BE2C (cell line): Measurements from ENCODE around the gene XNDC1N.
A peak's percentile ranks its signal among the peaks of the same experiment; 100 is the strongest.
"Not testable (repeated sequence)": the region's sequence is repeated elsewhere in the genome, so short reads cannot be mapped to it uniquely, and the experiment has no call there.

Experiments
- DNase-seq: peaks from one replicate; pipeline ENCODE4 v3.0.0-alpha.2; 2020
- H3K27me3 ChIP-seq: fragments of 250-450 bp; sonication (Bioruptor Pico); 2 replicates; pipeline ENCODE4 v1.5.1; 2020; ENCODE audit warnings: mild to moderate bottlenecking
- H3K36me3 ChIP-seq: fragments of 250-450 bp; sonication (Bioruptor Pico); 2 replicates; pipeline ENCODE4 v1.5.1; 2020; ENCODE audit warnings: mild to moderate bottlenecking
- H3K4me1 ChIP-seq: fragments of 250-450 bp; sonication (Bioruptor Pico); 2 replicates; pipeline ENCODE4 v1.5.1; 2020
- H3K4me3 ChIP-seq: 2 replicates; pipeline ENCODE4 v1.5.1; 2011; ENCODE audit warnings: low read depth, low read length
- H3K9me3 ChIP-seq: fragments of 250-450 bp; sonication (Bioruptor Pico); 2 replicates; pipeline ENCODE4 v1.5.1; 2020
- CTCF ChIP-seq: IDR thresholded peaks from 2 replicates; pipeline ENCODE4 v1.5.1; 2012; ENCODE audit warnings: mild to moderate bottlenecking, low read depth, low read length

XNDC1N gene

DNA sequence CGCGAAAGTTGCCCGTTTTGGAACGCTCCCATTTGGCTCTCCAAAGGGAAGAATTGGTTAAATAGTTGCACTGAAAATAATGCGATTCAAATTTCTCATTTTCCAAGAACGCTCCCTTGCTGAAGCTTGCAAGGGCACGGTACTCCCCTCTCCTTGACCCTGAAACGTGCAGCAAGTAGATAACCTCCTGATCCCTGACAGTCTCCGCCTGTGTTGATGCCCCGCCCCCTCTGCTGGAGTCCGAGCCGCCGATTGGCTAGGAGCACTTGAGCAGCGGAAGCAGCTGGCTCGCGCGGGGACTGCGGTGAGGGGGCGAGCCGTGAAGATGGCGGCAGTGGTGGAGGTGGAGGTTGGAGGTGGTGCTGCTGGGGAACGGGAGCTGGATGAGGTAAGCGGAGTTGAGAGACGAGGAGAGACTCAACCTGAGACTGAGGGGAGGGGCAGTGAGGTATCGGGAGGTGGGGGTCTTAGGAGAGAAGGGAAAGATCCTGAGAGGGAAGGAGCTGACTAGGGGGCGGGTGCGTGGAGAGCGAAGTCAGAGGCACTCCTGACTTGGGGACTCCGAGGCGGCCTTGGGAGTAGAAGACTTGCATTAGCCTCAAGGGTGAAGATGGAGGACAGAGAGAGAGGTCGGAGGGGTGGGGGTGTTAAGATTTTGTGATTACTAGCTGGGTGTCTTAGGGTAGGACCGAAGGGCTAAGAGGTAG lies 496 bp upstream of the XNDC1N start, which contains the start of gene RNF121:
RNF121 (plus strand) TSS at position 310 of the 707 bp plus-strand sequence; CDS start at position 326, 16 bp downstream.
- H3K4me1 ChIP-seq = no peaks in the 10 kb centered on the region
- TF ChIP-seq CTCF = no peak
- peak; percentile 99 for DNase-seq
- no peaks in the 10 kb centered on the region for H3K27me3 ChIP-seq
- peak within 1 kb of the TSS; percentile 93 for H3K4me3 ChIP-seq
- H3K9me3 ChIP-seq = no peaks in the 10 kb centered on the region
- H3K36me3 ChIP-seq = peaks cover 3% of the 10 kb centered on the region; the same call in 1 of the 2 replicates

GRCh38 chr11:71917646-71918140 lies 10.7 kb downstream of the XNDC1N start:
- no peaks in the 10 kb centered on the region for H3K9me3 ChIP-seq
- H3K4me1 ChIP-seq = no peaks in the 10 kb centered on the region
- TF ChIP-seq CTCF = no peak
- no peaks in the 10 kb centered on the region for H3K27me3 ChIP-seq
- DNase-seq = no peak
- no peak overlapping the region for H3K4me3 ChIP-seq
- peaks cover 14% of the 10 kb centered on the region for H3K36me3 ChIP-seq

DNA sequence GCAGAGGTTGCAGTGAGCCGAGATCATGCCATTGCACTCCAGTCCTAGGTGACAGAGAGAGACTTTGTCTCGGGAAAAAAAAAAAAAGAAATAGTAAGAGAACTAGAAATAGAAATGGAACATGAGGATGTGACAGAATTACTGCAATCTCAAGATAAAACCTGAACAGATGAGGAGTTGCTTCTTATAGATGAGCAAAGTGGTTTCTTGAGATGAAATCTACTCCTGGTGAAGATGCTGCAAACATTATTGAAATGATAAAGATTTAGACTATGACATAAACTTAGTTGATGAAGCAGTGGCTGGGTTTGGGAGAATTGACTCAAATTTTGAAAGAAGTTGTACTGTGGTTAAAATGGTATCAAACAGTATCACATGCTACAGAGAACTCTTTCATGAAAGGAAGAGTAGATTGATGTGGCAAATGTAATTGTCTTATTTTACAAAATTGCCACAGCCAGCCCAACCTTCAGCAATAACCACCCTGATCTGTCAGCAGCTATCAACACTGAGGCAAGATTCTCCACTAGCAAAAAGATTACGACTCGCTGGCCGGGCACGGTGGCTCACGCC lies 13.7 kb downstream of the XNDC1N start:
- Histone ChIP-seq H3K4me1 (no peaks in the 10 kb centered on the region), H3K9me3 (no peaks in the 10 kb centered on the region), H3K27me3 (no peaks in the 10 kb centered on the region), H3K36me3 (peaks cover 9% of the 10 kb centered on the region), H3K4me3 (no peak overlapping the region)
- DNase-seq = no peak
- no peak for TF ChIP-seq CTCF

DNA sequence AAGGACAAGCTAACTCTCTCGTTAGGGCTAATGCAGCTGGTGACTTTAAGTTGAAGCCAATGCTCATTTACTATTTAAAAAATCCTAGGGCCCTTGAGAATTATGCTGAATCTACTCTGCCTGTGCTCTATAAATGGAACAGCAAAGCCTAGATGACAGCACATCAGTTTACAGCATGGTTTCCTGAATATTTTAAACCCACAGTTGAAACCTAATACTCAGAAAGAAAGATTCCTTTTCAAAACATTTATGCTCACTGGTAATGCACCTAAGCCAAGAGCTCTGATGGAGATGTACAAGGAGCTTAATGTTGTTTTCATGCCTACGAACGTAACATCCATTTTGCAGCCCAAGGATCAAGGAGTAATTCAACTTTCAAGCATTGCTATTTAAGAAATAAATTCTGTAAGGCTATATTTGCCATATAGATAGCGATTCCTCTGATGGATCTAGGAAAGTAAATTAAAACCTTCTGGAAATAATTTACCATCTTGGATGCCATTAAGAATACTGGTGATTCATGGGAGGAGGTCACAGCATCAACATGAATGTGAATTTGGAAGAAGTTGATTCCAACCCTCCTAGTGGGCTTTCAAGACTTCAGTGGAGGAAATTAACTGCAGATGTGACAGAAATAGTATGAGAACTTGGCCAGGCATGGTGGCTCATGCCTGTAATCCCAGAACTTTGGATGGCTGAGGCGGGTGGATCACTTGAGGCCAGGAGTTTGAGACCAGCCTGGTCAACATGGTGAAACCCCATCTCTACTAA lies 14.5 kb downstream of the XNDC1N start:
- Histone ChIP-seq H3K9me3 (no peaks in the 10 kb centered on the region), H3K4me1 (no peaks in the 10 kb centered on the region), H3K27me3 (no peaks in the 10 kb centered on the region), H3K36me3 (peaks cover 9% of the 10 kb centered on the region), H3K4me3 (no peak overlapping the region)
- DNase-seq = no peak
- no peak for TF ChIP-seq CTCF

DNA sequence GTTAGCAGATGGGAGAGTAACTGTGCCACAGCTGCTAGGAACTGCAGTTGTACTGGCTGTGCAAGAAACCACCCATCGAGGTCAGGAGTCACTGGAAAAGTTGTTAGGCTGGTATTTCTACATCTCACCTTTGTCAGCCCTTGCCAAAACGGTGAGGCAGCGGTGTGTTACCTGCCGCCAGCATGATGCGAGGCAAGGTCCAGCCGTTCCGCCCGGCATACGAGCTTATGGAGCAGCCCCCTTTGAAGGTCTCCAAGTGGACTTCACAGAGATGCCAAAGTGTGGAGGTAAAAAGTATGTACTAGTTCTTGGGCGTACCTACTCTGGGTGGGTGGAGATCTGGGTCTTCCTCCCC lies 16.4 kb downstream of the XNDC1N start:
- H3K36me3 ChIP-seq, H3K9me3 ChIP-seq, H3K4me1 ChIP-seq, DNase-seq, H3K27me3 ChIP-seq, H3K4me3 ChIP-seq: not testable (repeated sequence)

GRCh38 chr11:71911321-71911985 lies 16.9 kb downstream of the XNDC1N start:
- not testable (repeated sequence) for H3K9me3 ChIP-seq, H3K4me1 ChIP-seq, H3K4me3 ChIP-seq, H3K36me3 ChIP-seq, DNase-seq, H3K27me3 ChIP-seq

DNA sequence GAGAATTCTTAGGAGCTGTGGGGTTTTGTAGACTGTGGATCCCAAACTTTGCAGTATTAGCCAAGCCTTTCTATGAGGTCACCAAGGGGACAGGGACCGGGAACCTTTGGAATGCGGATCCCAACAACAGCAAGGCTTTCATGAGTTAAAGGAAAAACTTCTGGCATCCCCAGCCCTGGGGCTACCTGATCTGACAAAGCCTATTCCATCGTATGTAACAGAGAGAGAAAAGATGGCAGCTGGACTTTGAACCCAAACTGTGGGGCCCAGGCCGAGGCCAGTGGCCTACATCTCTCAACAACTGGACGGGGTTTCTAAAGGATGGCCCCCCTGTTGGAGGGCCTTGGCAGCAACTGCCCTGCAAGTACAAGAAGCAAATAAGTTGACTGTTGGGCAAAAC lies 17.6 kb downstream of the XNDC1N start:
- DNase-seq, H3K4me1 ChIP-seq, H3K4me3 ChIP-seq, H3K36me3 ChIP-seq, H3K27me3 ChIP-seq, H3K9me3 ChIP-seq: not testable (repeated sequence)
